H1 (cell line): Measurements from ENCODE around the gene P4HB. TPM values are rescaled to one million over a fixed set of nuclear protein-coding genes. Genes with fewer than 3 reads are reported as not detected.

Source experiments
- CTCF ChIA-PET: fragments of 300-600 bp; sonication (Branson Sonifier 250); formaldehyde crosslinking; loops from one replicate; lab custom pipeline; 2021; ENCODE audit not compliant: partially characterized antibody; lab: Charles Lee
- POLR2A ChIA-PET: fragments of 300-600 bp; sonication (Branson Sonifier 250); formaldehyde crosslinking; loops from one replicate; lab custom pipeline; 2021; ENCODE audit warnings: inconsistent platforms; ENCODE audit not compliant: partially characterized antibody; lab: Charles Lee
- DNase-seq, 2 experiments: peaks; one replicate each; pipeline versions ENCODE4 v3.0.0 to v3.0.0-alpha.2; 2010 to 2022; ENCODE audit warnings: low spot score in 2 of 2, low read depth in 1 of 2, mixed read lengths in 1 of 2
- FAIRE-seq: peaks from 2 replicates; lab custom pipeline; 2011; peaks lifted over from hg19 to GRCh38; lab: Jason Lieb, UNC
- H2AFZ ChIP-seq: 2 replicates; pipeline ENCODE4 v1.8.1; 2012; ENCODE audit warnings: low read length, inconsistent platforms
- H2AK5ac ChIP-seq: 2 replicates; pipeline ENCODE4 v1.6.1; 2013; ENCODE audit warnings: low read depth, low read length
- H2BK120ac ChIP-seq: replicated peaks from 2 replicates; pipeline ENCODE3; 2013; ENCODE audit warnings: low read depth, low read length, inconsistent platforms
- H2BK12ac ChIP-seq: 2 replicates; pipeline ENCODE4 v1.6.1; 2013; ENCODE audit warnings: low read depth, low read length
- H2BK15ac ChIP-seq: 2 replicates; pipeline ENCODE4 v1.6.1; 2013; ENCODE audit warnings: low read length
- H2BK20ac ChIP-seq: 2 replicates; pipeline ENCODE4 v1.6.1; 2013; ENCODE audit warnings: low read length
- H2BK5ac ChIP-seq: 2 replicates; pipeline ENCODE4 v1.6.1; 2013; ENCODE audit warnings: low read depth, low read length
- H3K14ac ChIP-seq: 2 replicates; pipeline ENCODE4 v1.6.1; 2013; ENCODE audit warnings: inconsistent platforms; ENCODE audit not compliant: insufficient read length
- H3K18ac ChIP-seq: 2 replicates; pipeline ENCODE4 v1.6.1; 2013; ENCODE audit warnings: low read length; ENCODE audit errors: extremely low read depth
- H3K23ac ChIP-seq: 2 replicates; pipeline ENCODE4 v1.6.1; 2013; ENCODE audit warnings: inconsistent platforms; ENCODE audit not compliant: insufficient read length
- H3K23me2 ChIP-seq: 2 replicates; pipeline ENCODE4 v1.6.1; 2013; ENCODE audit warnings: low read depth, low read length
- H3K27ac ChIP-seq: 2 replicates; pipeline ENCODE4 v1.6.1; 2011; ENCODE audit warnings: low read depth, low read length, inconsistent platforms
- H3K27me3 ChIP-seq, 4 experiments: replicated peaks in 1 of 4; 1 replicate in 1 of 4; 2 replicates in 3 of 4; pipeline versions ENCODE4 v1.6.1 to v1.8.1; 2011 to 2013; ENCODE audit warnings: low read length in 3 of 4, mild to moderate bottlenecking in 3 of 4, inconsistent platforms in 2 of 4, mixed read lengths in 2 of 4, moderate library complexity in 1 of 4; ENCODE audit not compliant: control insufficient read depth in 3 of 4, insufficient read depth in 3 of 4; ENCODE audit errors: extremely low read depth in 1 of 4
- H3K36me3 ChIP-seq, 4 experiments: 2 replicates each; pipeline versions ENCODE4 v1.6.1 to v1.8.1; 2011 to 2013; ENCODE audit warnings: mild to moderate bottlenecking in 4 of 4, low read length in 3 of 4, moderate library complexity in 2 of 4, control low read depth in 1 of 4, inconsistent platforms in 1 of 4; ENCODE audit not compliant: insufficient read depth in 4 of 4, control insufficient read depth in 2 of 4
- H3K4ac ChIP-seq: replicated peaks from 2 replicates; pipeline ENCODE3; 2013; ENCODE audit warnings: low read length, low read depth, mixed read lengths, inconsistent platforms; ENCODE audit not compliant: insufficient read length
- H3K4me1 ChIP-seq, 4 experiments: replicated peaks in 1 of 4; 1 replicate in 1 of 4; 2 replicates in 3 of 4; pipeline versions ENCODE4 v1.6.1 to v1.8.1; 2011 to 2013; ENCODE audit warnings: low read length in 3 of 4, inconsistent platforms in 2 of 4, mixed read lengths in 1 of 4; ENCODE audit not compliant: insufficient read depth in 4 of 4, control insufficient read depth in 3 of 4
- H3K4me2 ChIP-seq, 2 experiments: 2 replicates each; pipeline versions ENCODE4 v1.6.1 to v1.8.1; 2011 to 2013; ENCODE audit warnings: low read depth in 2 of 2, low read length in 2 of 2, control low read depth in 1 of 2, inconsistent platforms in 1 of 2, mild to moderate bottlenecking in 1 of 2; ENCODE audit not compliant: insufficient read depth in 1 of 2
- H3K4me3 ChIP-seq, 4 experiments: fragments of 200-600, 300-600 bp in 1 of 4; sonication (generic), shearing (Covaris generic), sonication (Bioruptor Twin) in 1 of 4; 2 replicates each; pipeline versions ENCODE4 v1.5.1 to v1.8.1; 2011 to 2016; ENCODE audit warnings: low read length in 4 of 4, low read depth in 3 of 4, control low read depth in 2 of 4, inconsistent platforms in 2 of 4, mild to moderate bottlenecking in 2 of 4, mixed read lengths in 1 of 4, moderate library complexity in 1 of 4; ENCODE audit not compliant: insufficient read depth in 2 of 4; ENCODE audit errors: extremely low read depth in 1 of 4
- H3K56ac ChIP-seq: replicated peaks from 2 replicates; pipeline ENCODE3; 2013; ENCODE audit warnings: low read depth, mild to moderate bottlenecking, mixed read lengths, low read length, inconsistent platforms; ENCODE audit not compliant: insufficient read length
- H3K79me1 ChIP-seq: 2 replicates; pipeline ENCODE4 v1.6.1; 2013; ENCODE audit warnings: low read depth, low read length, control low read depth
- H3K79me2 ChIP-seq, 2 experiments: 2 replicates each; pipeline versions ENCODE4 v1.6.1 to v1.8.1; 2012 to 2013; ENCODE audit warnings: low read length in 2 of 2, mild to moderate bottlenecking in 2 of 2, inconsistent platforms in 1 of 2; ENCODE audit not compliant: insufficient read depth in 2 of 2, control insufficient read depth in 1 of 2
- H3K9ac ChIP-seq, 4 experiments: replicated peaks in 1 of 4; 1 replicate in 1 of 4; 2 replicates in 3 of 4; pipeline versions ENCODE4 v1.6.1 to v1.8.1; 2011 to 2013; ENCODE audit warnings: low read depth in 3 of 4, low read length in 3 of 4, control low read depth in 2 of 4, mild to moderate bottlenecking in 2 of 4, moderate library complexity in 2 of 4, inconsistent platforms in 1 of 4; ENCODE audit errors: extremely low read depth in 1 of 4
- H3K9me3 ChIP-seq, 2 experiments: 2 replicates each; pipeline versions ENCODE4 v1.6.1 to v1.8.1; 2012 to 2013; ENCODE audit warnings: mild to moderate bottlenecking in 2 of 2, moderate library complexity in 2 of 2, control low read depth in 1 of 2, inconsistent platforms in 1 of 2, low read depth in 1 of 2, low read length in 1 of 2, mixed read lengths in 1 of 2; ENCODE audit not compliant: insufficient read depth in 2 of 2
- H4K20me1 ChIP-seq, 2 experiments: replicated peaks in 1 of 2; 2 replicates each; pipeline versions ENCODE3 to v1.8.1; 2011 to 2013; ENCODE audit warnings: inconsistent platforms in 2 of 2, low read length in 2 of 2, mild to moderate bottlenecking in 1 of 2; ENCODE audit not compliant: insufficient read depth in 2 of 2, control insufficient read depth in 1 of 2
- H4K5ac ChIP-seq: 2 replicates; pipeline ENCODE4 v1.6.1; 2013; ENCODE audit warnings: low read length, low read depth, mixed read lengths, inconsistent platforms; ENCODE audit not compliant: insufficient read length
- H4K8ac ChIP-seq: 2 replicates; pipeline ENCODE4 v1.8.0; 2013; ENCODE audit warnings: mild to moderate bottlenecking, moderate library complexity, low read length, inconsistent platforms; ENCODE audit not compliant: insufficient read depth; ENCODE audit errors: extremely low read depth
- H4K91ac ChIP-seq: replicated peaks from 2 replicates; pipeline ENCODE3; 2013; ENCODE audit warnings: low read length, mixed read lengths, inconsistent platforms; ENCODE audit not compliant: insufficient read length
- CHD2 ChIP-seq: IDR thresholded peaks from 2 replicates; pipeline ENCODE4 v1.6.1; 2012; ENCODE audit warnings: low read length, improper control_type of control experiment
- EGR1 ChIP-seq: IDR thresholded peaks from 2 replicates; pipeline ENCODE4 v1.6.1; 2011; ENCODE audit warnings: low read depth, low read length, borderline replicate concordance
- EP300 ChIP-seq, 2 experiments: IDR thresholded peaks; 1 replicate in 1 of 2; 2 replicates in 1 of 2; pipeline ENCODE4 v1.6.1; 2011 to 2012; ENCODE audit warnings: low read depth in 2 of 2, low read length in 2 of 2, mild to moderate bottlenecking in 2 of 2, borderline replicate concordance in 1 of 2, inconsistent platforms in 1 of 2, moderate library complexity in 1 of 2
- JUN ChIP-seq: IDR thresholded peaks from 2 replicates; pipeline ENCODE4 v1.6.1; 2011; ENCODE audit warnings: low read depth, mild to moderate bottlenecking, improper control_type of control experiment, low read length
- RBBP5 ChIP-seq: IDR thresholded peaks from 2 replicates; pipeline ENCODE4 v1.7.1; 2012; ENCODE audit warnings: low read depth, mild to moderate bottlenecking, inconsistent platforms, low read length, moderate library complexity, borderline replicate concordance
- SAP30 ChIP-seq: fragments of 300-600 bp; sonication (generic); IDR thresholded peaks from 2 replicates; pipeline ENCODE4 v1.7.1; 2012; ENCODE audit warnings: low read length, moderate library complexity, mild to moderate bottlenecking, inconsistent platforms; ENCODE audit not compliant: insufficient read depth, insufficient replicate concordance
- TBP ChIP-seq: IDR thresholded peaks from 2 replicates; pipeline ENCODE4 v1.6.1; 2011; ENCODE audit warnings: low read depth, low read length, improper control_type of control experiment
- WGBS, 2 experiments: shearing (Covaris generic) in 1 of 2; methylation state at CpG; one replicate each; pipeline versions ENCODE4 v1.1.6 to v1.1.7; 2013 to 2015; ENCODE audit warnings: low lambda C conversion rate in 2 of 2, mixed read lengths in 2 of 2, inconsistent platforms in 1 of 2, low coverage in 1 of 2, missing lambda C conversion rate in 1 of 2; ENCODE audit not compliant: insufficient replicate concordance in 2 of 2, insufficient coverage in 1 of 2, insufficient read length in 1 of 2; ENCODE audit errors: extremely low coverage in 1 of 2, missing lambda C conversion rate in 1 of 2; 5-methylcytosine and 5-hydroxymethylcytosine counted together
- polyA plus RNA-seq, 7 experiments: library from polyadenylated mRNA; depleted of rRNA in 3 of 7; stranded (reverse) in 5 of 7; unstranded in 2 of 7; fragments of >200 nt in 5 of 7; fragments of 200-250 nt in 2 of 7; gene quantifications; 1 replicate in 5 of 7; 2 replicates in 1 of 7; 4 replicates in 1 of 7; pipeline versions ENCODE4 v1.2.1 to v1.2.3, GENCODE V29; 2011 to 2013; ENCODE audit warnings: missing spikeins in 2 of 7, mixed read lengths in 2 of 7
- total RNA-seq: library from RNA; stranded (reverse); fragmentation: NEBNext Ultra II Directional; extraction: Animal tissue kit (Norgen Biotek cat#: 25700); gene quantifications from 2 replicates; pipeline ENCODE4 v1.2.1, GENCODE V29; 2021

Gene P4HB
- total and polyA plus RNA-seq, 2 of the 8 experiments (the other 6 are each of a cell fraction or from before 2014, with no cell fraction given), result 41.4 to 379 TPM

GRCh38 chr17:81802048-81802758 lies 58.1 kb downstream of the P4HB start:
- H4K91ac ChIP-seq, result no peak overlapping the region
- H2AK5ac ChIP-seq, result no peak overlapping the region
- H3K4me2 ChIP-seq, result no peak overlapping the region
- H2BK15ac ChIP-seq, result no peak overlapping the region
- H3K23me2 ChIP-seq, result peaks cover 5% of the 10 kb centered on the region; the same call in 1 of the 2 replicates
- no peaks in the 10 kb centered on the region for H3K79me1 ChIP-seq
- DNase-seq (no peak), FAIRE-seq (no peak)
- no peak for TF ChIP-seq CHD2
- TF ChIP-seq EGR1, result no peak
- no peak for TF ChIP-seq RBBP5
- no peak for TF ChIP-seq EP300 (IDR thresholded peaks at IDR 0.05; ENCODE audit: borderline replicate concordance in 1 of 2, low read depth in 2 of 2, low read length in 2 of 2)
- TF ChIP-seq TBP, result no peak
- no peak for TF ChIP-seq SAP30
- no peak for TF ChIP-seq JUN
- 96% methylated on average over 8 of the region's 9 CpGs; no CpG with 5 or more reads in 1 of the 2 experiments for WGBS, 2 experiments
- H4K8ac ChIP-seq, result no peak overlapping the region
- H3K9me3 ChIP-seq, result peaks cover 0 to 3% of the 10 kb centered on the region in 2 experiments; a peak in 1 of 4 replicates
- H2BK120ac ChIP-seq, result no peak overlapping the region
- H2BK5ac ChIP-seq, result no peak overlapping the region
- ChIA-PET CTCF (interaction anchor here (1.0 kb wide), 1 partner anchor 23 kb away, joined by 3 read pairs; no protein-coding TSS in a partner anchor), POLR2A (interaction anchor here (0.7 to 0.9 kb wide), 2 partner anchors 64 to 67 kb away, joined by 3 to 4 read pairs; no protein-coding TSS in a partner anchor)
- H3K79me2 ChIP-seq, result no peaks in the 10 kb centered on the region
- H3K4me3 ChIP-seq, result no peak overlapping the region
- 0 out of 2 replicates have a peak overlapping the region, but pooled peaks have one; percentile 41 for H2BK20ac ChIP-seq
- H2BK12ac ChIP-seq, result no peak overlapping the region
- peaks cover 0 to 1% of the 10 kb centered on the region in 2 experiments for H4K20me1 ChIP-seq
- no peak overlapping the region for H3K9ac ChIP-seq
- H3K14ac ChIP-seq, result no peak overlapping the region
- H3K4ac ChIP-seq, result no peak overlapping the region
- H3K27me3 ChIP-seq, result peaks cover 38 to 59% (median 53%) of the 10 kb centered on the region in 4 experiments
- no peak overlapping the region for H4K5ac ChIP-seq
- H3K23ac ChIP-seq, result no peak overlapping the region
- no peak overlapping the region for H3K27ac ChIP-seq
- no peak overlapping the region for H2AFZ ChIP-seq
- peaks cover 0 to 10% (median 0%) of the 10 kb centered on the region in 4 experiments; a peak in 1 of 8 replicates for H3K36me3 ChIP-seq
- H3K18ac ChIP-seq, result no peak overlapping the region
- peaks cover 0 to 3% (median 0%) of the 10 kb centered on the region in 4 experiments; a peak in 3 of 7 replicates for H3K4me1 ChIP-seq
- H3K56ac ChIP-seq, result no peak overlapping the region
